HG03060 (cell line): Measurements from ENCODE around the gene BAZ1B.
"Not testable (repeated sequence)": the region's sequence is repeated elsewhere in the genome, so short reads cannot be mapped to it uniquely, and the experiment has no call there.

Experiments
- ATAC-seq: cut with Tn5 transposase; IDR thresholded peaks from one replicate; pipeline ENCODE4 v1.9.1; 2021; ENCODE audit warnings: low read depth, moderate number of reproducible peaks; ENCODE audit not compliant: unreplicated experiment

The BAZ1B gene

DNA sequence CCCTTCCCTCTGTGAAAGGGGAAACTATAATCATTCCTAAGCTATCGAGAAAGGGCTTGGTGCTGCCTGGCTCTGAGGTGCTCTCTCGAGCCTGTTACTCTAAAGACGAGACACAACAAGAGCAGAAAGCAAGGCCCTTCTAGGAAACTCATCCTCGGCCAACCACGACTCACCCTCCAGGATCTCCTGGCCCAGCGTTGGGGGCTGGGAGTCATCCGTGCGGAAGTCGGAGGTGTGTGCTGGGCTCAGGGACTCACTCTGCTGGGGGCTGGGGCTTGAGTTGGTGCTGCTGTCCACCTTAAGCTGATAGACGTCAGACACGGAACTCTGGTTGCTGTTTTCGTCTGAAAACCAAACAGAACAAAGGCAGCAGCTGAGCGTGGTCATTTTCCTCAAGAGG is 17.6 kb upstream of the BAZ1B start:
- no peak for ATAC-seq

GRCh38 chr7:73538510-73538909 is 16.4 kb upstream of the BAZ1B start:
- ATAC-seq: not testable (repeated sequence)

DNA sequence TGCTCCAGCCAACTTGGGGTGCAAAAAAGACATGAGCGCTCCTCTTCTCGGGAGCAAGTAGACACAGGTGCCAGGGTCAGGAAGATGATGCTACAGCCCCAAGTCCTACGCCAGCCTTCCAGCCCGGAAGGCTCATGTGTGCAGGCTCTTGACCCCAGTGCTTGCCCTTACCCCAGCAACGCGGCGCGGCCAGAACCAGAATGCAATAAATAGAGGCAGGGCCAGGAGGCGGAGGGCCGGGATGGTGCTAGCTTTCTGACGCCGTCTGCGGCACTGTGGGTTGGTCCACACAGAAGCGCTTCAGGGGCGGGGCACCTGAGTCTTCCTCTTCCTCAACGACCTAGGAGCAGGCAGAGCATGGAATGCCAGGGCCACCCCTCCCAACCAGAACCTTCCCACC is 15.0 kb upstream of the BAZ1B start:
- no peak for ATAC-seq

DNA sequence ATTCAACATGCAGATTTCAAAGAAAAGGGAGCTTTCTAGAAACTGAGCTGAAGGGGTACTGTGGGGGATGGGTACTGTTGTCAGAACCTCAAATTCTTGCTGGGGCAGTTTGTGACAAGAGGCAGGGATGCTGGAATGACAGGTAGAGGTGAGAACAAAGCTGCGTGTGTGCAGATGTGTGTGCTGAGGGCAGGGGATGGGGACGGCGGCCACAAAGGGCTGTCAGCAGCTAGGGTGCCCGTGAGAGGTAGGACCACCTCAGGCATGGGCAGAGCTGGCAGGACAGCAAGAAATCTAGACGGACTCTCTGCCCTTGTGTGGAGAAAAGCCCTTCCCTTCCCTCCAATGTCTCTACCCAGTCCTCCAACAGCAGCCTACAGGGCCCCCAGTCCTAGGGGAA is 14.4 kb upstream of the BAZ1B start:
- ATAC-seq: no peak

GRCh38 chr7:73535918-73536317 is 13.8 kb upstream of the BAZ1B start:
- ATAC-seq: not testable (repeated sequence)

DNA sequence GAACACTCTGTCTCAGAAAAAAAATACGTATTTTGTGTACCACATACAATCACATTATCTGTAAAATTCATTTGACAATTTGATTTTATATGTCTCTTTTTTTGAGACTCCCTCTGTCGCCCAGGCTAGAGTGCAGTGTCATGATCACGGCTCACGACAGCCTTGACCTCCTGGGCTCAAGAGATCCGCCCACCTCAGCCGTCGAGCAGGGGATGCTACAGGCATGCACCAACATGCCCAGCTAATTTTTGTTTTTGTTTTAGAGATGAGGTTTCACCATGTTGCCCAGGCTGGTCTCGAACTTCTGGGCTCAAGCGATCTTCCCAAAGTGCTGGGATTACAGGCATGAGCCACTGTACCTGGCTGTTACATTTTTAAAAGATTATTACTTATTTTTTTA is 11.6 kb upstream of the BAZ1B start:
- ATAC-seq: no peak

GRCh38 chr7:73532224-73532623 is 10.1 kb upstream of the BAZ1B start:
- no peak for ATAC-seq

- no peak for ATAC-seq
These were observed 8.7 kb upstream of the BAZ1B start for GRCh38 chr7:73530800-73531199.

DNA sequence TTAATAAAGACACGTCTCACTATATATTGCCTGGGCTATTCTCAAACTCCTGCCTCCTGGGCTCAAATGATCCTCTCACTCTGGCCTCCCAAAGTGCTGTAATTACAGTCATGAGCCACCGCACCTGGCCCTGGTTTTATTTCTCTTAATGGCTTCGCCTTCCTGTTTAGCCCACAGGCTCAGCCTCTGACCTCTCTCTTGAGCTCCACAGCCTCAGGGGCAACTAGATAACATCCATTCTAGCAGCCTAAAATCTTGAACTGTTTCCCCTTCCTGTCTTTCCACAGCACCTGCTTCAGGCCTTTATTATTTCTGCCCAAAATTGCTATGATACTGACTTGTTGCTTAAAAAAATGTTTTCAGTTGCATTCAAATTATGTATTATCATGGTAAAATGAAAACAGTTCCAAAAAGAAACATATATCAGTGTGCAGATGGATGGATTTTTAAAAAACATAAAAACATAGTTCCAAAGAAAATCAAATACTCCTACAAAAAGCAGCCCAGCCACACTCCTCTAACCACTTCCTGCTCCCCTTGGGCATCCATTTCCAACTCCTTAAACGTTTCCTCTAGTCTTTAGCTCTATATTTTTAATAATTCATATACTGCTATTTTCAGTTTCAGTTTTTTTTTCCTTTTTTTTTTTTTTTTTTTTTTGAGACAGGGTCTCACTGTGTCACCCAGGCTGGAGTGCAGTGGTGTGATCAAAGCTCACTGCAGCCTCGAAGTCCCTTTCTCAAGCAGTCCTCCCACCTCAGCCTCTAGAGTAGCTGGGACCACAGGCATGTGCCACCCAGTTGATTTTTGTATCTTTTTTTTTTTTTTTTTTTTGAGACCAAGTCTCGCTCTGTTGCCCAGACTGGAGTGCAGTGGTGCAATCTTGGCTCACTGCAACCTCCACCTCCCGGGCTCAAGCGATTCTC is 5.1 kb upstream of the BAZ1B start:
- ATAC-seq: no peak

DNA sequence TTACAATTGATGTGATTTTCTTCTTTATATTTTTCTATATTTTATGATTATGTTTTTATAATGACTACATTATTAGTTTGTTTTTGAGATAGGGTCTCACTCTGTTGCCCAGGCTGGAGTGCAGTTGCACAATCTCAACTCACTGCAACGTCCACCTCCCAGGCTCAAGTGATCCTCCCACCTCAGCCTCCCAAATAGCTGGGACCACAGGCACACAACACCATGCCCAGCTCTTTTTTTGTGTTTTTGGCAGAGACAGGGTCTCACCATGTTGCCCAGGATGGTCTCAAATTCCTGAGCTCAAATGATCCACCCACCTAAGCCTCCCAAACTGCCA is 4.0 kb upstream of the BAZ1B start:
- not testable (repeated sequence) for ATAC-seq

- peak; percentile 5 for ATAC-seq
These were observed 423 bp downstream of the BAZ1B start for GRCh38 chr7:73521636-73522104.

- ATAC-seq: no peak
These were observed 1.1 kb downstream of the BAZ1B start for GRCh38 chr7:73520673-73521635.

GRCh38 chr7:73519867-73520672 is 2.0 kb downstream of the BAZ1B start:
- no peak for ATAC-seq

- no peak for ATAC-seq
These were observed 3.6 kb downstream of the BAZ1B start for GRCh38 chr7:73518470-73518869.

DNA sequence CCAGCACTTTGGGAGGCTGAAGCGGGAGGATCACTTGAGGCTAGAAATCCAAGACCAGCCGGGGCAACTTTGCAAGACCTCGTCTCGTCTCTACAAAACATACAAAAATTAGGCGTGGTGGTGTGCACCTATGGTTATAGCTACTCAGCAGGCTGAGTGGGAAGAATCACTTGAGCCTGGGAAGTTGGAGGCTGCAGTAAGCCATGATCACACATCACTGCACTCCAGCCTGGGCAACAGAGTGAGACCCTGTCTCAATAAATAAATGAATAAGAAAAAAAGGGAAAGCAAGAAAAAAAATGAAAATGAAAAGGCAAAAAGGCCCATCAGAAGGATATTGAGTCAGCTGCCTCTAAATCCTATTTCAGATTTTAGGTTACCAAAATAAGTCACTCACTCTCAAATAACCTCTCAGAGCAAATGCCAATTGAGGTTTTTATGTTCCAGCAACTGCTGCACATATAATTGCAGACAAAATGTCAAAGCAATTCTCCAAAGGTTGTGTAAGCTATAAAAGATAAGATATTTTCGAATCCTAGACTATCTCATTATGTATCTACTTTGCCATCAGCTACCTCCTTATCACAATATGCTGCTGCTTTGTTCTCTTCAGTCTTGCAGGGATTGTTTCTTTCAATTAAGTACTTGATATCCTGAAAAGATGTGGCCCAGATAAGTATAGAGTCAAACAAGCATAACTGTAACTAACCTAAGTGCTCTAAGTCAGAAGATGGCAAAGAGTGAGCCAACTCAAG is 4.7 kb downstream of the BAZ1B start:
- ATAC-seq: no peak

DNA sequence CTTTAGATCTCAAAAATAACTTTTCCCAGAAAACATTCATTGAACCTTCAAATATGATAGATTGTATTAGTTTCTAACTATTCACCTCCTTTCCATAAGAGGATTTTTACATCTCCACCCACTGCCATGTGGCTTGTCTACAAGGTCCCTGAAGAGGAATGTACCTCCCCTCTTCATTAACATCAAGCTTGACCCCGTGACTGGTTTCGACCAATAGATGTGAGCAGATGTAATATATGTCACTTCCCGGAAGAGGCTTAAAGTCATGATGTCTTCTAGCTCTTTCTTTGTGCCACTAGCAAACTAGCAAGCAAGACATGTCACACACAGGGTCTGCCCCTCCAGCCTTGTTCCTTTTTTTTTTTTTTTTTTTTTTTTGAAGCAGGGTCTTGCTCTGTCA is 6.9 kb downstream of the BAZ1B start:
- ATAC-seq: no peak

- ATAC-seq: no peak
These were observed 9.9 kb downstream of the BAZ1B start for GRCh38 chr7:73512018-73512780.

GRCh38 chr7:73509463-73509862 is 12.6 kb downstream of the BAZ1B start:
- no peak for ATAC-seq

GRCh38 chr7:73507556-73507955 is 14.5 kb downstream of the BAZ1B start:
- no peak for ATAC-seq
